ENCODE measurements around the gene SGTA.

- TF ChIP-seq POLR2A (IDR thresholded peaks at IDR 0.05) (no peak), CTCF (IDR thresholded peaks at IDR 0.05) (no peak)
Measured at GRCh38 chr19:2812414-2813234, 29.6 kb upstream of the SGTA start.
